MM.1S (cell line): ENCODE measurements around the gene HOOK2.

ENCODE experiments used
- EZH2 ChIP-seq: fragments of 300-600 bp; sonication (generic); optimal IDR thresholded peaks from 2 replicates; pipeline ENCODE3; 2017; ENCODE audit warnings: low read depth, mild to moderate bottlenecking, antibody characterized with exemption, low read length, mixed read lengths
- EZH2phosphoT487 ChIP-seq: fragments of 300-600 bp; sonication (generic); IDR thresholded peaks from 2 replicates; pipeline ENCODE4 v1.6.1; 2018; ENCODE audit warnings: antibody characterized with exemption, low read length
- TF ChIP-seq, protein P1 (sequence below): fragments of 300-600 bp; sonication (generic); IDR thresholded peaks from 2 replicates; pipeline ENCODE4 v1.5.1; 2016; ENCODE audit warnings: antibody characterized with exemption, low read length, mixed read lengths

DNA sequence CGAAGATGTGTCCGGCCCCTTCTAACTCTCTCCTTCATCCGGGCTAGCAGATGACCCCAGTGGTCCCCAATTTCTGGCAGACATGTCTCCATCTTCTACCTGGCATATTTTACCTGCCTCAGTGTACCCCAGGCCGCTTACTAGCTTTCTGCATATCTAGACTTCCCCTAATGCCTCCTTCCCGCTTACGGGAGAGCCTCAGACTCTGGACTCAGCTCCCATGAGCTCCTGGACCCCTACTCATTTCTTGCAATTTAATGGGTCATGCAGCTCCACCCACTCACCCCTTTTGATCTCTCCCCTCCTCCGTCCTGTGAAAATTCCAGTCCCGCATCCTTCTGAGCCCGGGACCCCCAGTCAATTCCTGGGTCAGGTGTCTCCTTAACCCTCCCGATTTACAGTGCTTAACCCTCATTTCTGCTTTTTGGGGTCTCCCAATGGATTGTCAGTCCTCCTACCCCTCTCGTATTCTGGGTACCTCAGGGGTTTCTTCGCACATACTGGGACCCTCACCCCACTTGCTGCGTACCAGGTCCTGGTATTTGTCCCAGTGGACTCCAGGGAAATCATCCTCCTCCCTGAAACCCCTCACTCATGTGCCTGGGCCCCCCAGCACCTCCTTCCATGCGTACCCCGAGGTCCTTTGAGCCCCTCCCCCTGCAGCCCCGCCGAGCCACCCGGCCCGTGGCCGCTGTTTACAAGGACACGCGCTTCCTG, 15.4 kb upstream of the HOOK2 start:
- TF ChIP-seq, protein P1, sequence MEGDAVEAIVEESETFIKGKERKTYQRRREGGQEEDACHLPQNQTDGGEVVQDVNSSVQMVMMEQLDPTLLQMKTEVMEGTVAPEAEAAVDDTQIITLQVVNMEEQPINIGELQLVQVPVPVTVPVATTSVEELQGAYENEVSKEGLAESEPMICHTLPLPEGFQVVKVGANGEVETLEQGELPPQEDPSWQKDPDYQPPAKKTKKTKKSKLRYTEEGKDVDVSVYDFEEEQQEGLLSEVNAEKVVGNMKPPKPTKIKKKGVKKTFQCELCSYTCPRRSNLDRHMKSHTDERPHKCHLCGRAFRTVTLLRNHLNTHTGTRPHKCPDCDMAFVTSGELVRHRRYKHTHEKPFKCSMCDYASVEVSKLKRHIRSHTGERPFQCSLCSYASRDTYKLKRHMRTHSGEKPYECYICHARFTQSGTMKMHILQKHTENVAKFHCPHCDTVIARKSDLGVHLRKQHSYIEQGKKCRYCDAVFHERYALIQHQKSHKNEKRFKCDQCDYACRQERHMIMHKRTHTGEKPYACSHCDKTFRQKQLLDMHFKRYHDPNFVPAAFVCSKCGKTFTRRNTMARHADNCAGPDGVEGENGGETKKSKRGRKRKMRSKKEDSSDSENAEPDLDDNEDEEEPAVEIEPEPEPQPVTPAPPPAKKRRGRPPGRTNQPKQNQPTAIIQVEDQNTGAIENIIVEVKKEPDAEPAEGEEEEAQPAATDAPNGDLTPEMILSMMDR = no peak
- TF ChIP-seq EZH2 (no peak), EZH2phosphoT487 (no peak)
